HG02798 (cell line): ENCODE data around the gene SLC8A3.

Source experiments
- ATAC-seq: cut with Tn5 transposase; IDR thresholded peaks from one replicate; pipeline ENCODE4 v1.9.1; 2021; ENCODE audit warnings: mild to moderate bottlenecking; ENCODE audit not compliant: unreplicated experiment, poor library complexity

The SLC8A3 gene

DNA sequence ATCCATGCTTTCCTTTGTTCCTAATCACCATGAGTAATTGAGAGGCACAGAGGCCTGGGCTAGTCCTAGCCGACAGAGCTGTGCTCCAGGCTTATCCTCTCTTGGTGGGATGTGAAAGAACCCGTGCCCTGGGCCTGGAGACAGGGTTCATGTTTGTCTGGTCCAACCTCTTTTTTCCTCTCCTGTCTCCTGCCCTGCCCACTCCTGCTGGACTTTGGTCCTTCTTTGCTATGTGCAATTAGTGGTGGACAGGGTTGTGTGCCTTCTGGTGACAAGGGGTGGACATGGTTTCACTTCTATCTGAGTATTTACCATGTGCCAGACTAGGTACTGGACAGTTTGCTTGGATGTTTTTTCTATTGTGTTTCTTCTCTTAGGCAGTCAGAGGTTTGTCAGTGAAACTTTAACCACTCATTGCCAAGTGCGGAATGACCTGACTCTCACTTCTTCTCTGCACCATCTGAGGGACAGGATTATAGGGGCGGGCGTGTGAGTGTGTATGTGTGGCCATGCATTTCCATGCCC is 183.4 kb downstream of the SLC8A3 start:
- ATAC-seq, result no peak

DNA sequence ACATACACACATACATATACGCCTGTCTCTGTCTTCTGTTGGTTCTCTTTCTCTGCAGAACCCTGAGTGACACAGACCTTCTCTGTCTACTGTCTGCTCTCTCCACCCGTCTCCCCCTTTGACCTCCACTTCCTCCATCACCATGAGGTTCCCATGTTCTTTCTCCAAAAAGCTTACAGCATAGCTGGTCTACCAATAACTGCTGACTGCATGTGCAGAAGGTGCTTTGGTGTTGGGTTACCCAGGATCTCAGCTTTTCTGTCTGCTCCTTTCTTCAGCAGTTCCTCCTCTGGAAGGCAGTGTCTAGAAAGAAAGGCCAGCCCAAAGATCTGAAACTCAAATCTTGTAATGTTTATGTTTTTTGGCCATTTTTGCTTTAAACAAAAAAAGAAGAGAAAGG is 184.0 kb downstream of the SLC8A3 start:
- no peak for ATAC-seq

DNA sequence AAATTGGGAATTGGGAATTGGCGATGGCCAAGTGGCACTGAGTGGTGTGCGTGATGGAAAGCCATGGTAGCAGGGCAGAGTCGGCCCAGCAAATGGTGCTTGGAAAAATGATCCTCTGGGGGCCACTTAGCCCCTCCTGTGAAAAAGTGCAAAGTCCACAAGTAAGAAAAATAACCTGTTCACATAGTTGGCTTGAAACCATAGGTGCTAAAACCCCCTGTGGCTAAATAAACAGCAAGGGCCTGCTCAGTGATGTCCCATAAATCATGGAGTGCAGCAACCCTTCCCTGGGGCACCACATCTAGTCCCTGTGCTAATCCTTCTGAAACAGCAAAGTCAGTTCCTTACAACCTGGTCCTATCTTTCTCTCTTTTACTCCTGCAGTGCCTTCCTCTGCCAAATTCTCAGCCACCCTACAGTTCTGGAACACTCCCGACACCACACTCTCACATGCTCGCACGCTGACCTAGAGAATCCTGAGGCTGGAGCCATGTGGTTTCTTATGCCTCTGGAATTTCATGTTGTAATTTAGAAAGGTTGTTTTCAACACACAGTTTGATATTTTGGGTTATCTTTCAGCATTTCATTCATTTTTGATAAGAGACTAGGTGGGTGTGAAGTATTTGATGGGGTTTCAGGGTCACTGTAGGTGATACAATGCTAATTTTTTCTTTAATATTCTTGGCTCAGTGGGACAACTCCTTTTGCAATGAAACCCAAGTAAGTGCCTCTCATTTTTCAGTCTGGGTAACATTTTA is 186.0 kb downstream of the SLC8A3 start:
- no peak for ATAC-seq

DNA sequence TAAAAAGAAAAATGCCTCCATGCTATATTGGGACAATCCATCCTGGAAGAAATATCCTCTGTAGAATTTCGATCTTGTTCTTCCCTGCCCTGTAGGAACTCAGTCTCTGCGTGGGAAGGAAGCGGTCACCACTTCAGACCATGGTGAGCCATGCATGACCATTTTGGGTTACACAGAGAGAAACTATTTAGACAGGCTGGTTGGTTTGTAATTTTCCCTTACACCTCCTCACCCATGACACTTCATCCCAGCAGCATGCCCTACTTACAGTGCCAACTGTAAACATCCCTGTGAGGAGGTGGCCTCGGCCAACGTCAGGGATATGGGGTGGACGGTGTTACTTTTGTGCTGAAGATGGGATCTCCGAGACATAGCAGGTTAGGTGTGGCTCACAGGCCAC is 188.2 kb downstream of the SLC8A3 start:
- ATAC-seq, result no peak

DNA sequence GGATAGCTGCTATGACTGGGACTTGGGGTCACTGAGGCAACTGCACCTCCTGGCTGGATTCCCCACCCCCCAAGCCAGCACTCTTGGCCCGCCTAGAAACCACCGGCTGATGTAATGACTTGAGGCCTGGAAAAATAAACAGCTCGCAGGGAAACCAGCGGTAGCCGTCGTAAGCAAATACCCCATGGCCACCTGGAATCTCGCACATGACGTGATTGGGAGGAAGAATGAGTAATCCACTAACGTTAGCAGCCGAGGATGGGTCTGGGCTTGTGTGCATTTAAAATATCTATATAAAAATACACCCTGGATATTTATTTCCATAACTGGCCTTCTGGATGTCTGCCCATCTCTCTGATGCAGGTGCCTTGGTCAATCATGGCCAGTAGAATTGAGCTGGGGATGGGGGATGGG is 189.5 kb downstream of the SLC8A3 start:
- ATAC-seq, result no peak

DNA sequence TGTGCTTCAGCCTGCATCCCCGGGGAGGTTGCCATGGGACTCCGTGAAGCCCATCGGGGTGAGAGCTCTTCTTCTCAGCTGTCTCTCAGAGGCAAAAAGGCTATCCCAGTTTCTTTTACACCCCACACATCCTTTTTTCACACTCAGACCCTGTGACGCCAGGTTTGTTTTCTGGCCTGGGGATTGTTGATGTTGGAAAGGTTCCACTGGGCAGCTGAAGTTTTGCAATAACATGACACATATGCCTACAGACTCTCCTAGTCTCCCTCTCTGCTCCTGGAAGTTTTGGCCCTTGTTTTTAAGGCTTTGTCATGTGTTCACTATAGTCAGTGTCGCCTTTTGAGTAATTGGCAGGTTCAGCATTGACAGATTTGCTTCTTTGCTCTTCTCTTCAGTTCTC is 190.9 kb downstream of the SLC8A3 start:
- no peak for ATAC-seq

DNA sequence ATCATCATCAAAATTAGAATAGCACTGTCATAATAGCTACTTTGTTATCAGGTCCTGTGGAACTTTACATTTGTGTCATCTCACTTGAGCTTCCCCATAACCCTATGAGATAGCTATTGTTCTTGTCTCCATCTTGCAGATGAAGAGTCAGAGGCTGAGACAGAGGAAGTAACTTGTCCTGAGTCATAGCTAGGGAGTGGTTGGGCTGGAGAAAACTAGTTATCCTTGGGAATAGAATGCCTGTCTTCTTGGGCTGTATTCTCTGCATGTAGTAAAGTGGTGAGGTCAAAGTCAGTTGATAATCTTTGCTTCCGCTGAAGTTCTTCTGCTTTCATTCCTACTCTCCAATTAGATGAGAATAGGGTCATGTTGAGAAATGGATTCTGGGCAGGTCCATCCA is 192.5 kb downstream of the SLC8A3 start:
- ATAC-seq, result no peak
